GM19467 (cell line): Measurements from ENCODE around the gene EMC8.
A peak's percentile ranks its signal among the peaks of the same experiment; 100 is the strongest.
"Not testable (repeated sequence)": the region's sequence is repeated elsewhere in the genome, so short reads cannot be mapped to it uniquely, and the experiment has no call there.

Experiments
- ATAC-seq: cut with Tn5 transposase; IDR thresholded peaks from one replicate; pipeline ENCODE4 v1.9.1; 2021; ENCODE audit warnings: mild to moderate bottlenecking, moderate library complexity; ENCODE audit not compliant: unreplicated experiment

EMC8 gene

GRCh38 chr16:85799497-85800320 is at the start of gene EMC8, which contains the start of gene COX4I1:
TSS of gene EMC8 (minus strand) at chr16:85799544. CDS start at chr16:85799295, 249 bp downstream.
TSS of gene COX4I1 (plus strand) at chr16:85799695. CDS start at chr16:85801206, 1,511 bp downstream.
- ATAC-seq, result peak; percentile 68

- no peak for ATAC-seq
These were observed 49.6 kb upstream of the EMC8 start for GRCh38 chr16:85848986-85849385.

- ATAC-seq, result no peak
These were observed 48.6 kb upstream of the EMC8 start for GRCh38 chr16:85847681-85848601.

GRCh38 chr16:85847036-85847435 is 47.7 kb upstream of the EMC8 start:
- ATAC-seq, result no peak

GRCh38 chr16:85846461-85846860 is 47.1 kb upstream of the EMC8 start:
- ATAC-seq, result no peak

DNA sequence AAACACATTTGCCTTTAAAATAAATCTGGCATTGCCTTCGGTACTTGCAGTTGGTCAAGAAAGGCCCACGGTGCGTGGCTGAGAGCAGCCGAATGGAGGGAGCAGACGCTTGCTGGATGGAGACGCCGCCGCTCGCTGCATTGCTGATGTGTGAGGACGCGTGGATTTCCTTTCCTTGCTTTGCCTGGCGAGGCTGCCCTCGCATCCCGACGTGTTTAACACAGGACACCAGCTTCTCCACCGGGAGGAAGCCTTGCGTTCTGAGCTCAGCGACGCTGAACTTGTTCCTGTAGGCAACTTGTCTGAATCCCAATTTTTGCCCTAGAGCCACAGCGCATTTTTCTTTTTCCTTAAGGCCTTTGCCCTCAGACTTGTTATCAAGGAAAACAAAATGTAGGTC is 45.9 kb upstream of the EMC8 start:
- ATAC-seq, result no peak

GRCh38 chr16:85844786-85845185 is 45.4 kb upstream of the EMC8 start:
- no peak for ATAC-seq

DNA sequence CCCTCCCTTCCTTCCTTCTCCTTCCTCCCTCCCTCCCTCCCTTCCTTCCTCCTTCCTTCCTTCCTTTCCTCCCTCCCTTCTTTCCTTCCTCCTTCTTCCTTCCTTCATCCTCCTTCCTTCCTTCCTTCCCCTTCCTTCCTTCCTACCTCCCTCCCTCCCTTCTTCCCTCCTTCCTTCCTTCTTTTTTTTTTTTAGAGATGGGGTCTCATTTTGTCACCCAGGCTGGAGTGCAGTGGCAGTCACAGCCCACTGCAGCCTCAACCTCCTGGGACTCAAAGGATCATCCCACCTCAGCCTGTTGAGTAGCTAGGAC is 44.8 kb upstream of the EMC8 start:
- ATAC-seq, result no peak

GRCh38 chr16:85843471-85844168 is 44.3 kb upstream of the EMC8 start:
- ATAC-seq, result no peak

- no peak for ATAC-seq
These were observed 43.5 kb upstream of the EMC8 start for GRCh38 chr16:85842848-85843247.

DNA sequence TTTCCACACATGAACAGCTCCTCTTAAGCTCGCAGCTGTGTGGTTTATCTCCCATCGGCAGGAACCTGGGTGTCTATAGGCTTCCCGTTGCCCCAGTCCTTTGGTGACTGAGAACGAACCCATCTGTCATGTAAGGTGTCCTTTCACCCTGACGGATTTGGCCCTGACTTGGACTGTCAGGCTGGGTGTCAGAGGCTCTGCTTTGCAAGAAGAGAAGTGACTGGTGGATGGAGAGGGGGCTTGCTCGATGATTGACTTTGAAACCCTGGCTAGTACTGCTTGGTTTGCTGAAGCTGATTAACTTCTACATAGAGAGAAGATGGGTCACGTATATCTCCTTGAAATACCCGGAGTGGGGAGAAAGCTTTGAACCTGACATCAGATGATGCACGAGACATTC is 43.1 kb upstream of the EMC8 start:
- ATAC-seq, result no peak

DNA sequence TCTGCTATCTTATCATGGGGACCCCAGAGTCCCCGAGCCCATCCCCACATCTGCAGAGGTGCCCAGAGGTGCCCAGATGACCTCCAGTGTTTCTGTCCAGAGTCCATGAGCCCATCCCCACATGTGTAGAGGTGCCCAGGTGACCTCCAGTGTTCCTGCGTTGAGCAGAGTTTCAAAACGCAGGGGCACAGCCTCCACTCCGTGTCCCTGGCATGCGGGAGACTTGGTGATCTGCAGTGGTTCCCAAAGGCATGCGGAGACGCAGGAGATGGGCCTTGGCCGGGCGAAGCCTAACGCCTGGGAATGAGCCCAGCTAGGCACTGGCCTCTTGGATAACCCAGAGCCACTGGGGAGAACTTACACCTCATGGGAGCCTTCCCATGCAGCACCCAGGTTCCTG is 41.5 kb upstream of the EMC8 start:
- ATAC-seq, result no peak

DNA sequence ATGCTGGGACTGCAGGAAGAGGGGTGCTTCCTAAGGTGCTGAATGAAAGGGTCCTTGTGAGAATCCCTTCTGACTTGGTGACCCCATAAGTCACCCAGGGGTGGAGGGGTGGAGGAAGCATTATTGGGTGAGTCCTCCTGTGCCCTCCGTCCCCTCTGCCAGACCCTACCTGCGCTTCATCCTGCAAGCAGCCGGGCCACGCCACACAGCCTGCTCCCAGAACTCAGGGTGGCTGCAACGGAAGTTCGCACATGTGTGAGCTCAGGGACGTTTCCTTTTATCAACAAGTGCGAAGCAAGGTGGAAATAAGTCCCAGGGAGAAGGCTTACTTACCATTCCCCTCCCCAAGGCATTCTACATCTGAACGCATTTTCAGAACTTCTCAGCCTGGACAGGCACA is 41.1 kb upstream of the EMC8 start:
- ATAC-seq, result no peak

GRCh38 chr16:85839681-85840240 is 40.4 kb upstream of the EMC8 start:
- no peak for ATAC-seq

GRCh38 chr16:85838876-85839585 is 39.7 kb upstream of the EMC8 start:
- no peak for ATAC-seq

- ATAC-seq, result no peak
These were observed 39.0 kb upstream of the EMC8 start for GRCh38 chr16:85838381-85838780.

- ATAC-seq, result not testable (repeated sequence)
These were observed 38.3 kb upstream of the EMC8 start for GRCh38 chr16:85837654-85838053.

DNA sequence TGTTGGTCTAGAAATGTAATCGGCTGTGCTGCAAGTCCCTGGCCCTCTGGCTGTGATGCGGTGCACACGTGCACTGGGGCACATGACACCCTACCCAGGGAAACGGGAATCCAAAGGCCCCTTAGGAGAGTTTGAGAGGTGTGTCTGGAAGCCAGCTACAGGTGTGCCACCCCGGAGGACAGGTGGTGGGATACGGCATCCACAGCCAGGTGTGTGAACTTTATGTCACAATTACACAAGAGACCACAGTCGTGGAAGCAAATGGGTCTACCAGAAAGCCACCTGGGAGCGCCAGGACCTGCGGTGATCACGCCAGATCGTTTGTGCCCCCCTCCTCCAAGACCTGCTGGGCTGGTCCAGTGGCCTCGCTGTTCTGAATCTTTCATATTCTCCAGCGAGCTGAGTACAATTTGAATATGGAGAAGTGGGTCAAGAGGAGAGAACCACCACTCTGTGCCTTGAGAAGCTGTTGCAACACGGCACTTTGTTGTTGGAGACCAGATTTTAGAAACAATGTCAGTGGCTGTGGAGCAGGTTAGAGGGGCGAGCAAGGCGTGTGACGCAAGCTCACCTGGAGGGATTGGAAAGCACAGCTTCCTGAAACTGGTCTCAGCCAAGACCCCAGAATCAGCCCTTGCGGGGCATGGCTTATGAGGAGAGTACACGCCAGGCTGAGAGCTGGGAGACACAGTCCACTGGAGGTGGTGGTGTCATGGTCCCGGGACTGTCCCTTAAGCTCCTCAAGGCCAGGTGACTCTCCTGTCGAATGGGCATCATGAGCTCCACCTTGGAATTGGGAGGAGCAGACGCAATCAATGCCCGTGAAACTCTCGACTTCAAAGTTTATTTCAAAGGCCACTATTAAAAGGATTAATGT is 37.6 kb upstream of the EMC8 start:
- no peak for ATAC-seq

DNA sequence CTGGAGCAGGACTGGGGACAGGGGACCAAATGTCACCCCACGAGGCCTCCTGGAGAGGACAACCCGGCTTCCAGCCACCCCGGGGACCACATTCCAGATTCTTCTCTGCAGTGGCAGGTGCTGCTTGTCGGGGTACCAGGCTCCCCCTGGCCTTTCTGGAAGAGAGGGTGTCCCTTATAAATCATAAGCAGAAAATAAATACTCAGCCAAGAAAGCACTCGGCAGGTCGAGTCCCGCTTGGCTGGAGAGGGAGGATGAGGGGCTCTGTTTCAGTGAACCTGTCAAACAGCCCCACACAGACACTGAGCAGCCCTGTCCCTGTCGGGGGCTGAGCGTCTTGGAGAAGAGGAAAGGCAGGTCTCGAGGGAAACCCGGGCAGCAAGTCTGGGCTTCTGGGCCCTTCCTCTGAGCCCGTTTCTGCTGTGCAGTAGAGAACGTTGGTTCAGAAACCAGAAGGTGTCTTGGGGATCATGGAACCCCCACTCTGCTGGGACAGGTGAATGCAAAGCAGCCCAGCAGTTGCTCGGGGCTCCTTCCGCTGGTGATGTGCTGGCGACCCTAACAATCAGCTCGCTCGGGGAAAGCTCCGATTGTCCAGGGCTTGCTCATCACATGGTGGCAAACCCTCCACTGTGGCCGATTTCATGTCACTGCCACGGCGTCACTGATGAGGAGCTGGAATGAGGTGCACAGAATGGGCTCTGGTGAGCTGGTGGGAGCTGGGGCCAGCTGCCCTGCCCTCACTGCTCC is 36.8 kb upstream of the EMC8 start:
- no peak for ATAC-seq
